Kidney (tissue), 14 donors: ENCODE data around the gene APOO. TPM values are rescaled to one million over a fixed set of nuclear protein-coding genes. Genes with fewer than 3 reads are reported as not detected.

Experiments used
- DNase-seq, 5 donors: peaks; one replicate each; pipeline ENCODE4 v3.0.0-alpha.2; 2013 to 2020
- FAIRE-seq: peaks from 2 replicates; lab custom pipeline; 2012; peaks lifted over from hg19 to GRCh38; lab: Jason Lieb, UNC
- H3K27ac ChIP-seq, 2 donors: one replicate each; pipeline ENCODE4 v1.7.0; 2013; ENCODE audit warnings: low read depth in 2 of 2, low read length in 2 of 2, inconsistent platforms in 1 of 2
- H3K27me3 ChIP-seq: one replicate; pipeline ENCODE4 v1.7.1; 2013; ENCODE audit warnings: low read length, inconsistent platforms; ENCODE audit not compliant: control insufficient read depth, insufficient read depth
- H3K36me3 ChIP-seq, 3 donors: one replicate each; pipeline versions ENCODE4 v1.7.0 to v1.7.1; 2013; ENCODE audit warnings: low read length in 3 of 3, control low read depth in 1 of 3, inconsistent platforms in 1 of 3; ENCODE audit not compliant: insufficient read depth in 3 of 3, control insufficient read depth in 2 of 3
- H3K4me1 ChIP-seq, 3 donors: one replicate each; pipeline versions ENCODE4 v1.7.0 to v1.7.1; 2013; ENCODE audit warnings: low read length in 3 of 3, inconsistent platforms in 1 of 3, low read depth in 1 of 3; ENCODE audit not compliant: control insufficient read depth in 2 of 3, insufficient read depth in 2 of 3
- H3K4me3 ChIP-seq, 3 donors: one replicate each; pipeline versions ENCODE4 v1.7.0 to v1.8.1; 2013; ENCODE audit warnings: low read length in 3 of 3, control low read depth in 1 of 3, inconsistent platforms in 1 of 3
- H3K9ac ChIP-seq, 3 donors: one replicate each; pipeline versions ENCODE4 v1.7.0 to v1.7.1; 2013; ENCODE audit warnings: low read length in 3 of 3, control low read depth in 1 of 3, inconsistent platforms in 1 of 3
- H3K9me3 ChIP-seq, 3 donors: one replicate each; pipeline versions ENCODE4 v1.7.0 to v1.7.1; 2013; ENCODE audit warnings: low read length in 3 of 3, control low read depth in 1 of 3, inconsistent platforms in 1 of 3; ENCODE audit not compliant: control insufficient read depth in 2 of 3, insufficient read depth in 1 of 3
- CTCF ChIP-seq: IDR thresholded peaks from 3 replicates; pipeline ENCODE4 v1.5.1; 2012; ENCODE audit warnings: mild to moderate bottlenecking, moderate library complexity, borderline replicate concordance; ENCODE audit not compliant: insufficient read depth; ENCODE audit errors: extremely low read depth
- intact Hi-C: fragments of 100-400 bp; cut with DNase I; formaldehyde crosslinking; loops from one replicate; pipeline ENCODE4 v1.11.1; 2022
- polyA plus RNA-seq: library from polyadenylated mRNA; stranded (reverse); fragments of 350-450 nt; fragmentation: Illumina TruSeq; extraction: RNeasy Lipid Tissue Mini Kit (QIAGEN cat#74804); gene quantifications from one replicate; pipeline ENCODE4 v1.2.3, GENCODE V29; 2014; ENCODE audit warnings: low read depth, low replicate concordance; ENCODE audit not compliant: insufficient read depth
- total RNA-seq: library from RNA; stranded (reverse); fragmentation: NEBNext Ultra II Directional; extraction: Animal tissue kit (Norgen Biotek cat#: 25700); gene quantifications from one replicate; pipeline ENCODE4 v1.2.1, GENCODE V29; 2021
- donor health status: control.
- donor health status: control.
- donor health status: control.
- donor health status: control.
- donor health status: control.
- donor health status: DM: yes; HTN: yes; CAD: no.
- donor health status: Normal renal cell carcinoma (clear cell type).

APOO gene
- total and polyA plus RNA-seq, 2 donors from 2014 or later = 30.4 to 110 TPM

GRCh38 chrX:23826216-23826615, 81.5 kb downstream of the APOO start:
- H3K36me3 ChIP-seq = no peaks in the 10 kb centered on the region
- no peak overlapping the region for H3K27ac ChIP-seq
- intact Hi-C loops = no loop called here
- no peak overlapping the region for H3K4me3 ChIP-seq
- H3K4me1 ChIP-seq = no peaks in the 10 kb centered on the region
- H3K9ac ChIP-seq = no peak overlapping the region
- DNase-seq (no peak), FAIRE-seq (no peak)
- no peaks in the 10 kb centered on the region for H3K9me3 ChIP-seq
- peaks cover 4% of the 10 kb centered on the region for H3K27me3 ChIP-seq
- TF ChIP-seq CTCF = no peak

GRCh38 chrX:23825675-23826074, 82.1 kb downstream of the APOO start:
- DNase-seq (no peak), FAIRE-seq (no peak)
- no peaks in the 10 kb centered on the region for H3K4me1 ChIP-seq
- H3K9ac ChIP-seq = no peak overlapping the region
- H3K4me3 ChIP-seq = no peak overlapping the region
- H3K9me3 ChIP-seq = no peaks in the 10 kb centered on the region
- H3K27me3 ChIP-seq = peaks cover 4% of the 10 kb centered on the region
- H3K36me3 ChIP-seq = no peaks in the 10 kb centered on the region
- no peak for TF ChIP-seq CTCF
- intact Hi-C loops = no loop called here
- H3K27ac ChIP-seq = no peak overlapping the region

GRCh38 chrX:23822841-23823240, 84.9 kb downstream of the APOO start:
- DNase-seq (no peak), FAIRE-seq (no peak)
- no peak overlapping the region for H3K9ac ChIP-seq
- no peaks in the 10 kb centered on the region for H3K9me3 ChIP-seq
- no peak for TF ChIP-seq CTCF
- peaks cover 4% of the 10 kb centered on the region for H3K27me3 ChIP-seq
- H3K27ac ChIP-seq = no peak overlapping the region
- intact Hi-C loops = no loop called here
- no peak overlapping the region for H3K4me3 ChIP-seq
- no peaks in the 10 kb centered on the region for H3K36me3 ChIP-seq
- no peaks in the 10 kb centered on the region for H3K4me1 ChIP-seq

- Histone ChIP-seq H3K27ac (no peak overlapping the region), H3K36me3 (no peaks in the 10 kb centered on the region), H3K9me3 (no peaks in the 10 kb centered on the region), H3K4me1 (no peaks in the 10 kb centered on the region), H3K9ac (no peak overlapping the region), H3K4me3 (no peak overlapping the region), H3K27me3 (peaks cover 4% of the 10 kb centered on the region)
- no peak for FAIRE-seq
- TF ChIP-seq CTCF = no peak
- intact Hi-C loops = no loop called here
- DNase-seq = peak in 2 of 5 donors; percentile 45 to 68
Observed at GRCh38 chrX:23822397-23822796, 85.3 kb downstream of the APOO start.
